Spleen (tissue), 11 donors: ENCODE measurements around the gene ASB6. TPM values are rescaled to one million over a fixed set of nuclear protein-coding genes. Genes with fewer than 3 reads are reported as not detected.

Experiments used
- DNase-seq: peaks from one replicate; pipeline ENCODE4 v3.0.0-alpha.2; 2020
- H3K27ac ChIP-seq, 8 donors: fragments of 200-600 bp; sonication (generic) in 7 of 8; 1 replicate in 4 of 8; 2 replicates in 4 of 8; pipeline versions ENCODE4 v1.5.0 to v1.8.0; 2016 to 2021; ENCODE audit warnings: inconsistent platforms in 4 of 8, mild to moderate bottlenecking in 4 of 8, moderate library complexity in 1 of 8
- H3K27me3 ChIP-seq, 7 donors: fragments of 200-600 bp; sonication (generic) in 6 of 7; replicated peaks in 1 of 7; 1 replicate in 4 of 7; 2 replicates in 3 of 7; pipeline versions ENCODE4 v1.5.0 to v1.8.0; 2016 to 2021; ENCODE audit warnings: inconsistent platforms in 3 of 7, mild to moderate bottlenecking in 1 of 7
- H3K36me3 ChIP-seq, 6 donors: fragments of 200-600 bp; sonication (generic) in 5 of 6; 1 replicate in 4 of 6; 2 replicates in 2 of 6; pipeline versions ENCODE4 v1.5.0 to v1.8.0; 2016 to 2021; ENCODE audit warnings: inconsistent platforms in 2 of 6
- H3K4me1 ChIP-seq, 6 donors: fragments of 200-600 bp; sonication (generic) in 5 of 6; 1 replicate in 3 of 6; 2 replicates in 3 of 6; pipeline versions ENCODE4 v1.5.0 to v1.8.0; 2016 to 2021; ENCODE audit warnings: inconsistent platforms in 3 of 6
- H3K4me3 ChIP-seq, 8 donors: fragments of 200-600 bp; sonication (generic) in 7 of 8; 1 replicate in 4 of 8; 2 replicates in 4 of 8; pipeline versions ENCODE4 v1.5.0 to v1.8.0; 2016 to 2021; ENCODE audit warnings: inconsistent platforms in 4 of 8, mild to moderate bottlenecking in 4 of 8, moderate library complexity in 2 of 8
- H3K9me3 ChIP-seq, 8 donors: fragments of 200-600 bp; sonication (generic) in 7 of 8; 1 replicate in 4 of 8; 2 replicates in 4 of 8; pipeline versions ENCODE4 v1.5.0 to v1.8.0; 2016 to 2021; ENCODE audit warnings: inconsistent platforms in 4 of 8
- POLR2A ChIP-seq, 3 donors: fragments of 450-650 bp; IDR thresholded peaks; one replicate each; pipeline ENCODE4 v1.5.1; 2017; ENCODE audit warnings: antibody characterized with exemption in 3 of 3, mild to moderate bottlenecking in 1 of 3
- POLR2AphosphoS5 ChIP-seq, 3 donors: sonication (generic); formaldehyde crosslinking; IDR thresholded peaks; one replicate each; pipeline ENCODE4 v1.5.1; 2017; ENCODE audit warnings: antibody characterized with exemption in 3 of 3
- WGBS, 5 donors: extraction: QIAGEN DNeasy Blood & Tissue Kit in 3 of 5; methylation state at CpG; one replicate each; pipeline versions ENCODE4 v1.1.5 to v1.1.7; 2013 to 2018; 5-methylcytosine and 5-hydroxymethylcytosine counted together
- intact Hi-C: fragments of 100-400 bp; cut with DNase I; formaldehyde crosslinking; loops from one replicate; pipeline ENCODE4 v1.15.0; 2023; ENCODE audit warnings: low total_unique reads
- polyA plus RNA-seq, 3 donors: library from polyadenylated mRNA; stranded (reverse); fragments of 200-250 nt; gene quantifications; one replicate each; pipeline ENCODE4 v1.2.1, GENCODE V29; 2013
- total RNA-seq, 7 donors: library from RNA; depleted of rRNA in 3 of 7; stranded (reverse); fragments of >200 nt in 3 of 7; fragmentation: NEBNext Ultra II Directional in 4 of 7; extraction: Animal tissue kit (Norgen Biotek cat#: 25700) in 4 of 7; gene quantifications; one replicate each; pipeline versions ENCODE4 v1.1.0 to v1.2.1, GENCODE V29; 2016 to 2021
- TF ChIP-seq, protein P1 (sequence below), 11 experiments: fragments of 200-600 bp in 7 of 11; fragments of 450-650 bp in 4 of 11; sonication (generic) in 4 of 11; IDR thresholded peaks in 8 of 11; conservative IDR thresholded peaks in 3 of 11; 1 replicate in 7 of 11; 2 replicates in 4 of 11; pipeline versions ENCODE4 v1.4.0 to v1.8.0; 2016 to 2021; ENCODE audit warnings: antibody characterized with exemption in 11 of 11, inconsistent platforms in 4 of 11, mild to moderate bottlenecking in 1 of 11
- donor health status: healthy with polysubstance abuse.
- donor health status: DM: no; HTN: no; CAD: no; lungs with moderate emphysema.
- donor health status: DM: no; HTN: no; CAD: no.
- donor health status: Bipolar disorder and iron deficiency.
- donor health status: healthy.
- donor health status: DM: no; HTN: no; CAD: no.
- donor health status: DM: yes; HTN: yes; CAD: no.

The ASB6 gene
- total and polyA plus RNA-seq, 10 donors = 11.5 to 30.8 (median 21.3) TPM

- Histone ChIP-seq H3K4me1 (peaks cover 13 to 56% (median 36%) of the 10 kb centered on the region in 6 donors), H3K27ac (peak overlapping the region in 7 of 8 donors; percentile 69 to 85 (median 80)), H3K9me3 (no peaks in the 10 kb centered on the region), H3K27me3 (peaks cover 0 to 54% (median 19%) of the 10 kb centered on the region in 7 donors), H3K36me3 (no peaks in the 10 kb centered on the region), H3K4me3 (peak overlapping the region in 3 of 8 donors; percentile 22 to 63 (median 23))
- DNase-seq = no peak
- TF ChIP-seq, protein P1, sequence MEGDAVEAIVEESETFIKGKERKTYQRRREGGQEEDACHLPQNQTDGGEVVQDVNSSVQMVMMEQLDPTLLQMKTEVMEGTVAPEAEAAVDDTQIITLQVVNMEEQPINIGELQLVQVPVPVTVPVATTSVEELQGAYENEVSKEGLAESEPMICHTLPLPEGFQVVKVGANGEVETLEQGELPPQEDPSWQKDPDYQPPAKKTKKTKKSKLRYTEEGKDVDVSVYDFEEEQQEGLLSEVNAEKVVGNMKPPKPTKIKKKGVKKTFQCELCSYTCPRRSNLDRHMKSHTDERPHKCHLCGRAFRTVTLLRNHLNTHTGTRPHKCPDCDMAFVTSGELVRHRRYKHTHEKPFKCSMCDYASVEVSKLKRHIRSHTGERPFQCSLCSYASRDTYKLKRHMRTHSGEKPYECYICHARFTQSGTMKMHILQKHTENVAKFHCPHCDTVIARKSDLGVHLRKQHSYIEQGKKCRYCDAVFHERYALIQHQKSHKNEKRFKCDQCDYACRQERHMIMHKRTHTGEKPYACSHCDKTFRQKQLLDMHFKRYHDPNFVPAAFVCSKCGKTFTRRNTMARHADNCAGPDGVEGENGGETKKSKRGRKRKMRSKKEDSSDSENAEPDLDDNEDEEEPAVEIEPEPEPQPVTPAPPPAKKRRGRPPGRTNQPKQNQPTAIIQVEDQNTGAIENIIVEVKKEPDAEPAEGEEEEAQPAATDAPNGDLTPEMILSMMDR (IDR thresholded peaks at IDR 0.05 in 8 of 11, conservative IDR thresholded peaks at IDR 0.05 in 3 of 11) = no peak
- TF ChIP-seq POLR2AphosphoS5 (IDR thresholded peaks at IDR 0.05) (no peak), POLR2A (IDR thresholded peaks at IDR 0.05) (no peak)
- intact Hi-C loops = no loop called here
- WGBS, 5 donors = 38 to 56% (median 48%) methylated on average over 12 to 14 of the region's 14 CpGs
Observed at GRCh38 chr9:129598089-129598596, 43.8 kb downstream of the ASB6 start.

DNA sequence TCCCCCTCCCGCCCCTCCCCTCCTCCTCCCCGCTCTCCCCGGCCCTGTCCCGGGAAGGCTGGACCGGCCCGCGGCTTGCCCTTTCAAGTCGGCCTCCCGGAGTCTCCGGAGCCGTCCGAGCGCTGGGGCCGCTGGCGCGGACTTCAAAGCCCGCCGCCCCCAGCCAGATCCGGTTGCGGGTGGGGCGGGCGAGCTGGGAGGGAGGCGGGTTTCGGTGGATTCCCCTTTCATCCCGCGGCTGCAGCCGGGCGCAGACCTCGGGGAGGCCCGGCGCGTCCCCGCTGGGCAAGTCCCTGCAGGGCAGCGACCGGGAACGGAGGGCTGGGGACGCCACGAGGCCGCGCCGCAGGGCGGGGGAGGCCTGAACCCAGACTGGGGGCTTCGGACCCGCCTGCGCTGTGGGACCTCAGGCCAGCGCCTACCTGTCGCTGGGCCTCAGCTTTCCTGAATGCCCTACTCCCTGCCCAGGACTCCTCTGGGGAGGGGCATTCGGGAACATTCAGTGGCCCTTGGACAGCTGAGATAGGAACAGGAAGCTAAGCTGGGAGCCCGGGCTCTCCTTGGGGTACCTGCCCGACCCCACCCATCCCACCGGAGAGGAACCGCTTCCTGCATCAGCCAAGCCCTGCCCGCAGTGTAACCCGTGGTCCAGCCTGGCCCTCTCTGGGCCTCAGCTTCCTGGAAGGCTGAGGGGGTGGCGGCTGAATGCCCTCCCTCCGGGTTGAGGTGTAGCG lies 44.4 kb downstream of the ASB6 start:
- Histone ChIP-seq H3K4me3 (peak overlapping the region in 7 of 8 donors; percentile 13 to 63 (median 23)), H3K4me1 (peaks cover 13 to 49% (median 34%) of the 10 kb centered on the region in 6 donors), H3K9me3 (no peaks in the 10 kb centered on the region), H3K27me3 (peaks cover 0 to 54% (median 19%) of the 10 kb centered on the region in 7 donors), H3K36me3 (no peaks in the 10 kb centered on the region), H3K27ac (peak overlapping the region; percentile 32 to 85 (median 80))
- TF ChIP-seq POLR2A (IDR thresholded peaks at IDR 0.05) (no peak), POLR2AphosphoS5 (IDR thresholded peaks at IDR 0.05) (peak in 1 of 3 donors; percentile 53)
- 2 to 8% (median 3%) methylated on average over 5 to 57 of the region's 57 CpGs for WGBS, 5 donors
- no peak for DNase-seq
- intact Hi-C loops = no loop called here

- intact Hi-C loops = no loop called here
- no peak for DNase-seq
- 39 to 54% (median 46%) methylated on average over 26 to 33 of the region's 33 CpGs for WGBS, 5 donors
Observed at GRCh38 chr9:129596541-129597331, 45.2 kb downstream of the ASB6 start.

More at GRCh38 chr9:129596541-129597331, 45.2 kb downstream of the ASB6 start:
- Histone ChIP-seq H3K36me3 (no peaks in the 10 kb centered on the region), H3K9me3 (no peaks in the 10 kb centered on the region), H3K27me3 (peaks cover 0 to 52% (median 19%) of the 10 kb centered on the region in 7 donors), H3K4me3 (peak overlapping the region in 4 of 8 donors; percentile 22 to 63 (median 29)), H3K27ac (peak overlapping the region; percentile 32 to 85 (median 80)), H3K4me1 (peaks cover 13 to 47% (median 32%) of the 10 kb centered on the region in 6 donors)
- peak in 2 of 3 donors; percentile 55 to 73 for TF ChIP-seq POLR2AphosphoS5 (IDR thresholded peaks at IDR 0.05)
- TF ChIP-seq, protein P1 (IDR thresholded peaks at IDR 0.05 in 8 of 11, conservative IDR thresholded peaks at IDR 0.05 in 3 of 11) = no peak
- TF ChIP-seq POLR2A (IDR thresholded peaks at IDR 0.05) = no peak
